ENCODE results near the gene GDI2.

DNA sequence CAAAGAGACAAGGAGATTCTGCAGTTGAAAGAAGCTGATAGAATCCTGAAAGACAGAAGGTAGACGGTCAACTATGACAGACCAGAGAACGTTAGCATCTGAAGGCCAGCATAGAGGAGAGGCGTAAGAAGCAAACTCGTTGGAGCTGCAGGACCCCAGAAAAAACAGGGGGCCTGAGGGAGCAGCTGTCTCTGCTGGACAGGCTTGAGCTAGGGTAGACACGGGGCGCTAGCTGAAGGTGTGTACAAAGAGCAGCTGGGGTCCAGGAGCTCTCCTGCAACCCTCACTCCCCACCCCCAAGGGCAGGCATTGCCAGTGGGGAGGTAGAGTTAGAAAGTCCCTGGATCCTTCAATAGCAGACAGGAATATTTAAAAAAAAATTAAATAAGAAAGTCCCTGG is 14.6 kb upstream of the GDI2 start:
- no peak for TF ChIP-seq POLR2A (IDR thresholded peaks at IDR 0.05)
- TF ChIP-seq CTCF (IDR thresholded peaks at IDR 0.05): no peak

Measured in body of pancreas (tissue), 4 donors.